ENCODE measurements around the gene WNT9B. TPM values are rescaled to one million over a fixed set of nuclear protein-coding genes. Genes with fewer than 3 reads are reported as not detected.
"Not testable (repeated sequence)": the region's sequence is repeated elsewhere in the genome, so short reads cannot be mapped to it uniquely, and the experiment has no call there.

Gene WNT9B
- total RNA-seq, 1 experiment from 2014 or later = not detected

- DNase-seq (ENCODE audit: extremely low read depth, low read depth) = no peak
Observed at GRCh38 chr17:46821482-46822387, 29.6 kb upstream of the WNT9B start.

- no peak for DNase-seq (ENCODE audit: extremely low read depth, low read depth)
Observed at GRCh38 chr17:46822388-46822921, 28.9 kb upstream of the WNT9B start.

- no peak for DNase-seq (ENCODE audit: extremely low read depth, low read depth)
Observed at GRCh38 chr17:46823657-46824056, 27.7 kb upstream of the WNT9B start.

DNA sequence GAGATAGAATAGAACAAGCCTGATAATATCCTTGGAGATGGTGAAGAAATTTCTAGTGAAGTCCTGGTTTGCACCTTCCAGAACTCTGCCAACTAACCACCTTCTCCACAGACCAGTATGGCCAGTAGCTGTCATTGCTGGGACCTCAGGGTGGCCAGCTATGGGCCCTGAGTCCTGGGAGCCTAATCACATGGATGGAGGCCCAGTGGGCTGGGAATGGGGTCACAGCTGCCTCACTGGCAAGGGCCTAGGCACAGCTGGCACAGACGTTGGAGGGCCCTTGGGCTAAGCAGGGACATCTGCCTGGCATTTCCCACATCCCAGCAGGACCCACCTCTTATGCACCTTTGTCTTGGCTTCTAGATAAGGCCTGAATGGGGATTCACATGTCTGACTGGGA, 25.3 kb upstream of the WNT9B start:
- no peak for DNase-seq (ENCODE audit: extremely low read depth, low read depth)

DNA sequence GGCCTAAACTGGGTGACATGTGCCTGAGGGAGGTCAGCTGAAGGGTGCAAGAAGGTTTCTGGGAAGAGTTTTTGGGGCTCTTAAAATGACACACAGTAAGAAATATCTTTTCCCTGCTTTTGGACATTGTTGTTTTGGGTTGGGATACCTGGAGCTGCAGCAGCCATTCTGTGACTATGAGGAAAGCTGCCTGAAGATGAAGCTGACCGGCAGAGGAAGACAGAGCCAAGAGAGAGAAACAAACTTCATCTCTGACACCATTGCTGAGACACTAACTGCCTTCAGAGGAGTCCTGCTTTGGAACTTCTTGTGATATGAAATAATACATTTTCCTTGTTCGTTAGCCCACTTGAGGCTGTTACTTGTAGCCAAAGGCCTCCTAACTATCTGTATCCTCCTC, 24.1 kb upstream of the WNT9B start:
- no peak for DNase-seq (ENCODE audit: extremely low read depth, low read depth)

DNA sequence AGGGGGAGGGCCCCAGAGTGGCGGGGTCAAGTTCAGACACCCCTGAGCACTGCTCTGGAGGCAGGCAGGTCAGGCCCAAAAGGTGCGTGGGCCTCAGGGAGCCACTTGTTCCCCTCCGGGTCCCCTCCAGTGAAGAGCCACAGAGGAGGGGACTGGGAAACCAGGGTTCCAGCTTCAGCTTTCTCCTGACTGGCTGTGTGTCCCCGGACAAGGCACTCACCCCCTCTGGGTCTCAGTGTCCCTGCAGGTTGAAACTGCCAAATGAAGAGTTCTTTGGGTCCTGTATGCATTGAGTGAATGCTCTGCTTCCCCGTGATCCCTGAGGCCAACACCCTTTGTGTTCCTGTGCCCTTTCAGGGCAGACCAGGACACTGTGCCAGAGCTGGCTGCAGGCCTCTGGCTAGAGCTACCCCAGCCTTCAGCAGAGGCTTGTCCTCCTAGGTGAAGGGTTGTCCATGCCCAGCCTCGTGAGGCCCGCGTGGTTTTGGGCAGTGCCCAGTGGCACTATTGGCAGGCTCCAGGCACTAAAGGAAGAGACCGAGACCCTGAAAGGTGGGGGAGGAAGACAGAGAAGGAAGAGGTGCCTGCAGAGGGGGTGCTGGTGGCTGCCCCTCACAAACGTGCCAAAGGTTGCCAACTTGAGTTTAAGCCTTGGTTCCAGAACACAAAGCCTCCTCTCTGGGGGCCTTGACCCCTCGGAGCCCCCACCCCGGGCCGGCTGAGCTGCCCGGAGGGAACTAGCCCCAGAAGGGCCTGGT, 19.6 kb upstream of the WNT9B start:
- no peak for DNase-seq (ENCODE audit: extremely low read depth, low read depth)

GRCh38 chr17:46832331-46832821, 19.0 kb upstream of the WNT9B start:
- no peak for DNase-seq (ENCODE audit: extremely low read depth, low read depth)

- no peak for DNase-seq (ENCODE audit: extremely low read depth, low read depth)
Observed at GRCh38 chr17:46832945-46833839, 18.2 kb upstream of the WNT9B start.

DNA sequence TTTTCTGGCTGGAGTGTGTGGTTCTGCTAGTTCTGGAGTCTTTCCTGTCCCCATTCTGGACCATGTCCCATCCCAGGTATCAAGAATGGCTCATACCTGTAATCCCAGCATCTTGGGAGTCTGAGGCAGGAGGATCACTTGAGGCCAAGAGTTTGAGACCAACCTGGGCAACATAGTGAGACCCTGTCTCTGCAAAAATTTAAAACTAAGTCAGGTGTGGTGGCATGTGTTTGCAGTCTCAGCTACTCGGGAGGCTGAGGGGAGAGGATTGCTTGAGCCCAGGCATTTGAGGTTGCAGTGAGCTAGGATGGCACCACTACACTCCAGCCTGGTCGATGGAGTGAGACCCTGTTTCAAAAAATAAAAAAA, 17.6 kb upstream of the WNT9B start:
- DNase-seq (ENCODE audit: extremely low read depth, low read depth) = no peak

- DNase-seq (ENCODE audit: extremely low read depth, low read depth) = no peak
Observed at GRCh38 chr17:46834846-46835245, 16.5 kb upstream of the WNT9B start.

- DNase-seq (ENCODE audit: extremely low read depth, low read depth) = no peak
Observed at GRCh38 chr17:46836500-46836899, 14.9 kb upstream of the WNT9B start.

GRCh38 chr17:46837521-46837920, 13.9 kb upstream of the WNT9B start:
- DNase-seq (ENCODE audit: extremely low read depth, low read depth) = no peak

- DNase-seq (ENCODE audit: extremely low read depth, low read depth) = no peak
Observed at GRCh38 chr17:46839211-46839610, 12.2 kb upstream of the WNT9B start.

- not testable (repeated sequence) for DNase-seq (ENCODE audit: extremely low read depth, low read depth)
Observed at GRCh38 chr17:46840596-46840995, 10.8 kb upstream of the WNT9B start.

GRCh38 chr17:46841561-46842379, 9.6 kb upstream of the WNT9B start:
- no peak for DNase-seq (ENCODE audit: extremely low read depth, low read depth)

- no peak for DNase-seq (ENCODE audit: extremely low read depth, low read depth)
Observed at GRCh38 chr17:46842835-46843234, 8.5 kb upstream of the WNT9B start.

GRCh38 chr17:46847204-46848191, 3.9 kb upstream of the WNT9B start:
- no peak for DNase-seq (ENCODE audit: extremely low read depth, low read depth)

- no peak for DNase-seq (ENCODE audit: extremely low read depth, low read depth)
Observed at GRCh38 chr17:46848534-46848933, 2.8 kb upstream of the WNT9B start.

DNA sequence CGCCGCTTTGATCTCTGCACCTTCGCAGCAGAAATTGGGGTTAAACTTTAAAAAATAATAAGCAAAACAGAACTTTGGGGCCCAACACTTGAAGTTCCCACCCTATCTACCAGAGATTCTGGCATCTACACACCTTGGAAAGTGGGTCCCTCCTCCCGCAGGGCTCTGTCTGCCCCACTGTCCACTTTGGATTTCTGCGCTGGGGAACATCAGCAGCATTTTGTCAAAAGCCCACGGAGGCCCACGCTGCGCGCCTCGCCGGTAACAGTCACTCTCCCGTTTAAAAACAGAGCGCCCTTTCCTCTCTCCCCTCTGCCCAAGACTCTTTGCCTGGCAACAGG, 725 bp upstream of the WNT9B start:
- no peak for DNase-seq (ENCODE audit: extremely low read depth, low read depth)
